OCI-M1 (cell line): ENCODE results near the gene GGT1.
A peak's percentile ranks its signal among the peaks of the same experiment; 100 is the strongest.
"Not testable (repeated sequence)": the region's sequence is repeated elsewhere in the genome, so short reads cannot be mapped to it uniquely, and the experiment has no call there.

Source experiments
- DNase-seq: peaks from one replicate; lab custom pipeline; 2025; lab: John Stamatoyannopoulos, UW

Gene GGT1

DNA sequence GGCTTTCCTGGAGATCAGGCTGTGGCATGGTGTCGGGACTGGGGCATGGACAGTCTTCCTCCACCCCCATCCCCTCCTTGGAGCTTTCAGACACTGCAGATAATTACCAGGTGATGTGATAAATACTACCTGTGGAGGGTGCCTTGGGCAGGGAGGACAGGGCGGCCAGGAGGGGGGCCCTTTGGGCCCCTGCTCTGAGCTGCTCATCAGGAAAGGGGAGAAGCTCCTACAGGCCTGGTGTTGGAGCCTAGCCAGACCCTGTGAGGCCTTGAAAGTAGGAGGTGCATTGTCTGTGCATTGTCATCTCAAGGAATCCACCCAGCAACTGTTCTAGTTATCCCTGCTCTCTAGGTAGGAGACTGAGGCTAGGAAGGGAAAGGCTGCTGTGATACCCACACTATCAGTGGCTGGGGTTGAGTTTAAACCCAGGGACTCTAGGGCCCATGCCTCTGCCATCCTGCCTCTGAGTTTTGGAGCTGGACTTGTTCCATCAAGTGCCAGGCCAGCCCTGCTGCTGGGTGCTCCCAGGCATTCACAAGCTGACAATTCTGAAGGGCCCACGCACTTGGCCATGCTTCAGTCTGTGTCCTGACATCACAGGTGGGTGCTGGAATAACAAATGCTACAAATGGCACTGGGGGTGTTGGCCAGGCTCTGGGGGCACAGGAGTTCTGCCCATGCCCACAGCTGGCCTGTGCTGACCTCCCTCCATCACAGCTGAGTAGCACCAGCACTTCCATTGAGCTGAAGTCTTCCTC, 2.9 kb upstream of the GGT1 start:
- DNase-seq: not testable (repeated sequence)

- DNase-seq: no peak
These were observed 1.5 kb upstream of the GGT1 start for GRCh38 chr22:24601217-24602104.

- DNase-seq: not testable (repeated sequence)
These were observed 766 bp upstream of the GGT1 start for GRCh38 chr22:24602105-24602749.

- DNase-seq: peak; percentile 81
These were observed 1.0 kb downstream of the GGT1 start for GRCh38 chr22:24603770-24604629.

DNA sequence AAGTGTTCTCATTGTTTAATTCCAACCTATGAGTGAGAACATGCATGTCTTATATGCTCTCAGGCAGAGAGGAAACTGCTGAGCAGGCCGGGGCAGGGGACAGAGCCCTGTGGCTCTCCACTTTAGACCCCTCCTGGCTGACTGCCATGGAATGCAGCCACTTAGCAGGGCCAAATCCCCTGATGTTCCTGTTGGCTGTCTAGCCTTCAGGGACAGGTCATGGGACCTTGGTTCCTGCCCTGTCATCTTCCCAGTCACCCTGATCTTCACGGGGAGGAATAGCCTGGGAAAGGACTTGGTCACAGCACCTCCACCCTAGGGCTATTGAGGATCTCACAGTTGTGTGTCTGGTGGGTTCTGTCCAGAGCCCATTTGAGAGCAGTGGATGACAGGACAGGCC, 3.3 kb downstream of the GGT1 start:
- peak; percentile 17 for DNase-seq

DNA sequence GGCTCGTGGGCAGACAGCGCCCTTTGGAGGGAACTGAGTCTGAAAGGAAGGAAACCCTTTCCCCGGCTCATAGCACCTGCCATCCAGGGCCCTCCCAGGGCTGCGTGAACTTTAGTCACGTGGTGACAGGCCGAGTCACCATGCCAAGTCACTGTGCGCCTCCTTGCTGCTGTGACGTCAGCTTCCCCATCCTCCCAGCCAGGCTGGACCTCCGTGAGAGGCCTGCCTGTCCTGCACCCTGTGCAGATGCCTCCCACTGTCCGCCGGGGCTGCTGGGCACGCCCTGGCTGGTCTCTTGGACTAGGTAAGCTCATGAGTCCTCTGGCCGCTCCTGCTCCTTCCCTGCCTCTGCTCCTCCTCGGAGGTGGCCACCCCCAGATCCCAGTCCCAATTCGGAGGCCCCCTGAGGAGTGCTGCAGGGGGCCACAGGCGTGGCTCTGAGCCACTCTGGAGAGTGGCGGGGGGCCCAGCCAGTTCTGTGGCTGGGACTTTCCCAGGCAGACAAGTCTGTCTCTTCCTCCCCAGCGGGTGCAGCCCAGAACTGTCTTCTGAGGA, 4.5 kb downstream of the GGT1 start:
- DNase-seq: peak; percentile 56

GRCh38 chr22:24608327-24608726, 5.3 kb downstream of the GGT1 start:
- not testable (repeated sequence) for DNase-seq

- DNase-seq: not testable (repeated sequence)
These were observed 6.9 kb downstream of the GGT1 start for GRCh38 chr22:24609888-24610287.

DNA sequence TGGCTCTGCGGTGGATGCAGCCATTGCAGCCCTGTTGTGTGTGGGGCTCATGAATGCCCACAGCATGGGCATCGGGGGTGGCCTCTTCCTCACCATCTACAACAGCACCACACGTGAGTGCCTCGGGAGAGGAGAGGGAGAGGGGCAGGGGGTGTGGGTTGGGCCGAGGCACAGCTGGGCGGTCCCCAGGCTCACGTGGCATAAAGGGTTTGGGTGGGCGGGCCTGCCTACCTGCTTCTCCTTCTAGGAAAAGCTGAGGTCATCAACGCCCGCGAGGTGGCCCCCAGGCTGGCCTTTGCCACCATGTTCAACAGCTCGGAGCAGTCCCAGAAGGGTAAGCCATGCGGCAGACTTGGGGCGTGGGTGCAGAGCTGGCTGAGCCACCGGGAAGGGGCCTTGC, 11.8 kb downstream of the GGT1 start:
- DNase-seq: not testable (repeated sequence)

- not testable (repeated sequence) for DNase-seq
These were observed 18.3 kb downstream of the GGT1 start for GRCh38 chr22:24621244-24621643.

DNA sequence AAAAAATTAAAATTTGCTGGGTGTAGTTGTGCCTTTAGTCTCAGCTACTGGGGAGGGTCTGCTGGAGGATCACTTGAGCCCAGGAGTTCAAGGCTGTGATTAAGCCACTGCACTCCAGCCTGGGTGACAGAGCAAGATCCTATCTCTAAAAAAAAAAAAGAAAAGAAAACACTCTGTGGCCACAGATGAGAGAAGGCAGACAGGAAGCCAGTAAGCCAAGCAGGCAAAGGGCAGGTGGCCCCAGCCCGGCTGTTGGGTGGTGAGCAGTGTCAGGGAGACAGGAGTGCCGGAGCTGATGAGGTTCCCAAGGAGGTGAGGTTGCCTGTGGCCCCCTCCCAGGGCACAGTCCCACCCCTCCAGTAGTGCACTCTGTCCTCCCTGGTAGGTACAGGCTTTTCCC, 19.6 kb downstream of the GGT1 start:
- DNase-seq: peak; percentile 71

DNA sequence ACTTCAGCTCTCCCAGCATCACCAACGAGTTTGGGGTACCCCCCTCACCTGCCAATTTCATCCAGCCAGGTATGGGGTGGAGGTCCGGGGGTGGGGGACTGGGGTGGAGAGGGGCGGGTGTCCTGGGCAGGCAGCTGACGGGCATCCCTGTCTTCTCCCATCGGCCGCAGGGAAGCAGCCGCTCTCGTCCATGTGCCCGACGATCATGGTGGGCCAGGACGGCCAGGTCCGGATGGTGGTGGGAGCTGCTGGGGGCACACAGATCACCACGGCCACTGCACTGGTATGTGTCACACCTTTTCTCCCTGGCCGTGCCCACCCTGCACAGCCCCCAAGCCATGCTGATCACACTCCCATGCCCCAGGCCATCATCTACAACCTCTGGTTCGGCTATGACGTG, 24.9 kb downstream of the GGT1 start:
- DNase-seq: not testable (repeated sequence)

DNA sequence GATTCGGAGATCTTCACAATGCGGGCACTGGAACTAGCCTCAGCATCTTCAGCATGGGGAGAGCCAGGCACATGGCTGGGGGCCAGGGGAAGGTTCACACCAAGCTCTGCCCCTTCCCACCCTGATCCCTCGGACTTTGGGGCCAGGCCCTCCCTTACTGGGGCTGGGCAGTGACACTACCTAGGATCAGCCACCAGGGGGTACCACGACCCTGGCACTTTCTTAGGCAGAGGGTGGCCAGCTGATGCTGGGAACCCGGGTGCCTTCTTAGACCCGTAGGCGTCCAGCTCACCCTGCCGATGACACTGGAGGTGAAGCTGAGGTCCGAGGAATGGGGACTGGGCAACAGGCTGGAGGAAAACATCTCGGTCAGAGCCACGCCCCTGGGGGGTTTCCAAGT, 26.1 kb downstream of the GGT1 start:
- peak; percentile 38 for DNase-seq

GRCh38 chr22:24630812-24631427, 27.9 kb downstream of the GGT1 start:
- peak; percentile 82 for DNase-seq

DNA sequence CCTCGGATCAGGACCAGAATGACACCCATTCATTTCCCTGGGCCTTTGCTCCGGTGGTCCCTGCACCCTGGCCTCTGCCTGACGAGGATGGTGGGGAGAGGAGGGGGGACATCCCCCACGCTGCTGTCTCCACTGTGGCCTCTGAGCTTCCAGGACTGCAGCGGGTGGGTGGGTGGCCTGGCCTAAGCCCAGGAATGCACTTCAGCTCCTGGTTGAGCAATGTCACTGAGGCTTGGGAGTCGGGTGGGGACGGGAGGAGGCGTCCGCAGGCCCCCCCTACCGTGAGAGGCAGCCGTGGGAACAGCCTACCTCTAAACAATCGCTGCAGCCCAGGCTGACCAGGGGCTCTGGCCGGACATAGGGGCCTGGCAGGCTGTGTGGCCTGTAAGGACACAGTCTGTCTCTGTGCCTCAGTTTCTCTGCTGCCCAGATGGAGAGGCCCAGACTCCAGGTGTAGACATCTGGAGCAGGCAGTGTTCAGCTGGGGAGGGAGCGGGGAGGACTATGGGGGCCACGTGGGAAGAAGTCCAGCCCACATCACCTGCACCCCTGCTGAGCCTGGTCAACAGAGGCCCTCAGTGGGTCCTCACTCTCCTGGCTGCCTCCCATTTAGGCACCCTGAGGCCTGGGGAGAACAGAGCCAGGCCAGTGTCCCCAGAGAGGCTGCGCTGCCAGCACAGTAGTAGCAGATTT, 28.6 kb downstream of the GGT1 start:
- not testable (repeated sequence) for DNase-seq

- DNase-seq: peak; percentile 77
These were observed 29.6 kb downstream of the GGT1 start for GRCh38 chr22:24632642-24633041.

- peak; percentile 42 for DNase-seq
These were observed 30.4 kb downstream of the GGT1 start for GRCh38 chr22:24633231-24634023.

- peak; percentile 80 for DNase-seq
These were observed 31.9 kb downstream of the GGT1 start for GRCh38 chr22:24634776-24635389.

DNA sequence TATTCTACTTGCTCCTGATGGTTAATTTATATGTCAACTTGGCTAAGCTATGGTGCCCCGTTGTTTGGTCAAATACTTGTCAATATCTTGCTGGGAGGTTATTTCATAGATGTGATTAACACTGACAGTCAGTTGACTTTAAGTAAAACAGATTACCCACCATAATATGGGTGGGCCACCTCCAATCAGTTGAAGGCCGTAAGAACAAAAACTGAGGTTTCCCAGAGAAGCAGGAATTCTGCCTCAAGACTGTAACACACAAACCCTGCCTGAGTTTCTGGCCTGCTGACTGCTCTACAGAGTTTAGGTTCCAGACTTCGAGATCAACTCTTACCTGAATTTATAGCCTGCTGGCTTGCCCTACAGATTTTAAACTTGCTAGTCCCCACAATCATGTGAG, 33.5 kb downstream of the GGT1 start:
- not testable (repeated sequence) for DNase-seq
